H7 (cell line): ENCODE data around the gene DNAJA4. TPM values are rescaled to one million over a fixed set of nuclear protein-coding genes. Genes with fewer than 3 reads are reported as not detected.

ENCODE experiments used
- DNase-seq: peaks from one replicate; pipeline ENCODE4 v3.0.0; 2012
- H3K27me3 ChIP-seq: 2 replicates; pipeline ENCODE4 v1.6.0; 2011; ENCODE audit warnings: mild to moderate bottlenecking, low read length; ENCODE audit not compliant: control insufficient read depth, insufficient read depth
- H3K36me3 ChIP-seq: replicated peaks from 2 replicates; pipeline ENCODE4 v1.5.1; 2011; ENCODE audit warnings: low read length; ENCODE audit not compliant: control insufficient read depth, insufficient read depth
- H3K4me3 ChIP-seq: 2 replicates; pipeline ENCODE4 v1.5.1; 2011; ENCODE audit warnings: low read depth, mild to moderate bottlenecking, control low read depth, low read length, moderate library complexity; ENCODE audit not compliant: insufficient read depth
- total RNA-seq: library from RNA; depleted of rRNA; stranded (reverse); fragments of >200 nt; shearing (Covaris generic); gene quantifications from 2 replicates; pipeline ENCODE4 v1.2.3, GENCODE V29; 2014; rRNA removed

Gene DNAJA4
- 0.03 and 0.11 TPM in 2 replicates for total RNA-seq

- Histone ChIP-seq H3K4me3 (peak within 1 kb of the TSS; percentile 10; the same call in 1 of the 2 replicates), H3K27me3 (no peaks in the 10 kb centered on the region), H3K36me3 (no peaks in the 10 kb centered on the region)
- peak; percentile 63 for DNase-seq
These were observed at the start of gene DNAJA4 for GRCh38 chr15:78264304-78265136. DNAJA4 (plus strand) TSS chr15:78264562; CDS start chr15:78264764, 202 bp downstream.

GRCh38 chr15:78216276-78217104 is 47.9 kb upstream of the DNAJA4 start:
- Histone ChIP-seq H3K36me3 (no peaks in the 10 kb centered on the region), H3K27me3 (no peaks in the 10 kb centered on the region), H3K4me3 (no peak overlapping the region)
- DNase-seq = no peak

- Histone ChIP-seq H3K4me3 (no peak overlapping the region), H3K27me3 (no peaks in the 10 kb centered on the region), H3K36me3 (no peaks in the 10 kb centered on the region)
- no peak for DNase-seq
These were observed 43.6 kb upstream of the DNAJA4 start for GRCh38 chr15:78220713-78221112.

- Histone ChIP-seq H3K27me3 (no peaks in the 10 kb centered on the region), H3K4me3 (no peak overlapping the region), H3K36me3 (no peaks in the 10 kb centered on the region)
- no peak for DNase-seq
These were observed 41.5 kb upstream of the DNAJA4 start for GRCh38 chr15:78222745-78223395.

- H3K4me3 ChIP-seq = no peak overlapping the region
- no peak for DNase-seq
- no peaks in the 10 kb centered on the region for H3K27me3 ChIP-seq
- no peaks in the 10 kb centered on the region for H3K36me3 ChIP-seq
These were observed 40.9 kb upstream of the DNAJA4 start for GRCh38 chr15:78223396-78224022.

GRCh38 chr15:78224023-78224411 is 40.3 kb upstream of the DNAJA4 start:
- H3K36me3 ChIP-seq = no peaks in the 10 kb centered on the region
- no peak for DNase-seq
- no peaks in the 10 kb centered on the region for H3K27me3 ChIP-seq
- no peak overlapping the region for H3K4me3 ChIP-seq

- Histone ChIP-seq H3K36me3 (no peaks in the 10 kb centered on the region), H3K4me3 (no peak overlapping the region)
- DNase-seq = no peak
These were observed 38.4 kb upstream of the DNAJA4 start for GRCh38 chr15:78225783-78226541.

GRCh38 chr15:78228356-78228996 is 35.9 kb upstream of the DNAJA4 start:
- no peak overlapping the region for H3K4me3 ChIP-seq
- H3K36me3 ChIP-seq = no peaks in the 10 kb centered on the region
- no peak for DNase-seq
- H3K27me3 ChIP-seq = no peaks in the 10 kb centered on the region

More at GRCh38 chr15:78225783-78226541, 38.4 kb upstream of the DNAJA4 start:
- H3K27me3 ChIP-seq = no peaks in the 10 kb centered on the region

GRCh38 chr15:78229431-78230406 is 34.6 kb upstream of the DNAJA4 start:
- Histone ChIP-seq H3K27me3 (no peaks in the 10 kb centered on the region), H3K4me3 (no peak overlapping the region), H3K36me3 (no peaks in the 10 kb centered on the region)
- DNase-seq = no peak

GRCh38 chr15:78232951-78233350 is 31.4 kb upstream of the DNAJA4 start:
- Histone ChIP-seq H3K27me3 (no peaks in the 10 kb centered on the region), H3K4me3 (no peak overlapping the region), H3K36me3 (no peaks in the 10 kb centered on the region)
- no peak for DNase-seq

GRCh38 chr15:78233496-78233895 is 30.9 kb upstream of the DNAJA4 start:
- no peak for DNase-seq
- Histone ChIP-seq H3K36me3 (no peaks in the 10 kb centered on the region), H3K4me3 (no peak overlapping the region), H3K27me3 (no peaks in the 10 kb centered on the region)

GRCh38 chr15:78234515-78235040 is 29.8 kb upstream of the DNAJA4 start, which contains the start of gene ACSBG1:
ACSBG1 (minus strand) TSS chr15:78234565; CDS start chr15:78234501, 64 bp downstream.
- peak; percentile 79 for DNase-seq
- no peaks in the 10 kb centered on the region for H3K36me3 ChIP-seq
- H3K27me3 ChIP-seq = no peaks in the 10 kb centered on the region
- no peak within 1 kb of the TSS for H3K4me3 ChIP-seq
